ENCODE data around the gene SYNE2. TPM values are rescaled to one million over a fixed set of nuclear protein-coding genes. Genes with fewer than 3 reads are reported as not detected.

SYNE2 gene
- total RNA-seq, 4 donors from 2014 or later, result 212 to 378 (median 285) TPM

DNA sequence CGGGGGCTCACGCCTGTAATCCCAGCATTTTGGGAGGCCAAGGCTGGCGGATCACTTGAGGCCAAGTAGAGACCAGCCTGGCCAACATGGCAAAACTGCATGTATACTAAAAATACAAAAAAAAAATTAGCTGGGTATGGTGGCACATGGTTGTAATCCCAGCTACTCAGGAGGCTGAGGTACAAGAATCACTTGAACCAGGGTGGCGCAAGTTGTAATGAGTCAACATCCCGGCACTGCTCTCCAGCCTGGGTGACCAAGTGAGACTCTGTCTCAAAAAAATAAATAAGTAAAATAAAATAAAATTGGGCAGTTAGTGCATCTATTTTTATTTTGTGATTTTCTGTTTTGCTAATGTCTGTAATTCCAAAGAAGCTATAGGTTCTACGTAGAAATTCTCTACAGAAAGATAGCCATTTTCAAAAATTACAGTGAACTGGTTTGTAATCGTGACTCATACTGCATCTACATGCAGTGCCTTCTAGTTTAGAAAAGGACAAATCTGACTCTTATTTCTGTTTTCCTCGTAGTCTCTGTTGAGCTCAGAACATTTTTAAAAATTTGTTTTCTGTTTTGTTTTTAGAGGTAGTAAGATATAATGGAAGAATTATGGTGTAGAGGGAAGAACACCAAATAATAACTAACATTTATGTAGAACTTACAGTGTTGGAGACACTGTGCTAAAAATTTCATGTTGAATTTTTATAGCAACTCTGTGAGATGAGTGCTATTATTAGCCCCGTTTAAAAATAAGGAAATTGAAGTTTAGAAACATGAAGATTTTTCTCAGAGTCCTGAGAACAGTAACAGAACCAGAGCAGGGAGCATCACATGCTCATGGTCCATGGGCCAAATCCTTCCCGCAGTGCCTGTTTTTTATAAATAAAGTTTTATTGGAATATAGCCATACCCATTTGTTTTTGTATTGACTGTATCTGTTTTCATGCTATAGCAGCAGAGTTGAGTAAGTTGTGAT, 201.2 kb downstream of the SYNE2 start:
- H3K4me1 ChIP-seq, result no peaks in the 10 kb centered on the region
- H3K9me3 ChIP-seq, result no peaks in the 10 kb centered on the region
- H3K27me3 ChIP-seq, result no peaks in the 10 kb centered on the region
- H3K27ac ChIP-seq, result peak overlapping the region in 1 of 4 donors; percentile 3
- H3K36me3 ChIP-seq, result peaks cover 0 to 79% (median 0%) of the 10 kb centered on the region in 3 donors
- no peak for TF ChIP-seq POLR2A (IDR thresholded peaks at IDR 0.05)
- no peak for TF ChIP-seq EP300 (IDR thresholded peaks at IDR 0.05)
- TF ChIP-seq, protein P1, sequence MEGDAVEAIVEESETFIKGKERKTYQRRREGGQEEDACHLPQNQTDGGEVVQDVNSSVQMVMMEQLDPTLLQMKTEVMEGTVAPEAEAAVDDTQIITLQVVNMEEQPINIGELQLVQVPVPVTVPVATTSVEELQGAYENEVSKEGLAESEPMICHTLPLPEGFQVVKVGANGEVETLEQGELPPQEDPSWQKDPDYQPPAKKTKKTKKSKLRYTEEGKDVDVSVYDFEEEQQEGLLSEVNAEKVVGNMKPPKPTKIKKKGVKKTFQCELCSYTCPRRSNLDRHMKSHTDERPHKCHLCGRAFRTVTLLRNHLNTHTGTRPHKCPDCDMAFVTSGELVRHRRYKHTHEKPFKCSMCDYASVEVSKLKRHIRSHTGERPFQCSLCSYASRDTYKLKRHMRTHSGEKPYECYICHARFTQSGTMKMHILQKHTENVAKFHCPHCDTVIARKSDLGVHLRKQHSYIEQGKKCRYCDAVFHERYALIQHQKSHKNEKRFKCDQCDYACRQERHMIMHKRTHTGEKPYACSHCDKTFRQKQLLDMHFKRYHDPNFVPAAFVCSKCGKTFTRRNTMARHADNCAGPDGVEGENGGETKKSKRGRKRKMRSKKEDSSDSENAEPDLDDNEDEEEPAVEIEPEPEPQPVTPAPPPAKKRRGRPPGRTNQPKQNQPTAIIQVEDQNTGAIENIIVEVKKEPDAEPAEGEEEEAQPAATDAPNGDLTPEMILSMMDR (IDR thresholded peaks at IDR 0.05), result no peak
- DNase-seq (ENCODE audit: low spot score in 2 of 2), result no peak
- no peak overlapping the region for H3K4me3 ChIP-seq
- 83 to 87% methylated on average over 10 of the region's 10 CpGs for WGBS, 2 donors

DNA sequence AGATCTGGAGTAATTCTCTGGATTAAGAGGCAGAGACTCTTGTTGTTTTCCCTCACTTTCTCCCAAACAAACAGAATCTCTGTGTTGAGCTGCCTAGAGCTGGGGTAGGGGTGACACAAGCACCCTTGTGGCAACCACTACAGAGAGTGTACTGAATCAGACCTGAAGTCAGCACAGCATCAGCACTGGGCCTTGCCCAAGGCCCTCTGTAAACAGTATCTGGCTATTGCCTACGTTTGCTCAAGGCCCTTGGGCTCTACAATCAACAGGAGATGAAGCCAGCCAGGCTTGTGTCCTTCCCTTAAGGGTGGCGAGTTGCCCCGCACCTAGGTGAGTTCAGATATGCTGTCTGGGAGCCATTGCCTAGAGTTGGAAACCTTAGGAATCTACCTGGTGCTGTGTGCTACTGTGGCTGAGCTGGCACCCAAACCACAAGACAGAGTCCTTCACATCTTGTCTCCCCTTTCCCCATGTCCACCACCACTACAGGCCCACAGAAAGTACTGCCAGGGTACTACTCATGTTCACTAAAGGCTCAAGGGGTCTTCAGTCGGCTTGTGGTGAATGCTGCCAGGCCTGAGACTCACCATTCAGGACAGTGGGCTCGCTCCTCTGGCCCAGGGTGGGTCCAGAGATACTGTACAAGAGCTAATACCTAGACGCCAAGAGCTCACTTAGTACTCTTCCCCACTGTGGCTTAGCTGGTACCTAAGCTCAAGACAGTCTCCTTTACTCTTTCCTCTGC, 206.8 kb downstream of the SYNE2 start:
- Histone ChIP-seq H3K36me3 (peaks cover 0 to 54% (median 0%) of the 10 kb centered on the region in 3 donors), H3K4me1 (no peaks in the 10 kb centered on the region), H3K27me3 (no peaks in the 10 kb centered on the region), H3K4me3 (no peak overlapping the region), H3K27ac (no peak overlapping the region), H3K9me3 (no peaks in the 10 kb centered on the region)
- 93 to 97% methylated on average over 5 to 6 of the region's 6 CpGs for WGBS, 2 donors
- TF ChIP-seq, protein P1 (IDR thresholded peaks at IDR 0.05), result no peak
- no peak for TF ChIP-seq POLR2A (IDR thresholded peaks at IDR 0.05)
- no peak for TF ChIP-seq EP300 (IDR thresholded peaks at IDR 0.05)
- no peak for DNase-seq (ENCODE audit: low spot score in 2 of 2)

DNA sequence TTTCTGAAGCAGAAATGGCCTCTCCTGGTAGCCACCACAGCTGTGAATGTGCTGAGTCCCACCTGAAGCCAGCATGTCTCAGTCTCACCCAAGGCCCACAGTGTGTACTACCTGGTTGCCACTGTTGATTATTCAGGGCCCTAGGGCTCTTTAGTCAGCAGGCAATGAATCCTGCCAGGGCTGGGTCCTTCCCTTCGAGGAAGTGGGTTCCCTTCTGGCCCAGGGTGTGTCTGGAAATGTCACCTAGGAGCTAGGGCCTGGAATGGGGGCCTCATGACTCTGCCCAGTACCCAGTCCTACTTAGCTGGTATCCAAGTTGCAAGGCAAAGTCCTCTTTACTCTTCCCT, 207.4 kb downstream of the SYNE2 start:
- H3K27ac ChIP-seq, result no peak overlapping the region
- H3K9me3 ChIP-seq, result no peaks in the 10 kb centered on the region
- WGBS, 2 donors, result 89% methylated on average over 1 of the region's 1 CpG; no CpG with 5 or more reads in 1 of the 2 donors
- no peaks in the 10 kb centered on the region for H3K4me1 ChIP-seq
- no peak overlapping the region for H3K4me3 ChIP-seq
- no peak for TF ChIP-seq EP300 (IDR thresholded peaks at IDR 0.05)
- TF ChIP-seq, protein P1 (IDR thresholded peaks at IDR 0.05), result no peak
- no peak for TF ChIP-seq POLR2A (IDR thresholded peaks at IDR 0.05)
- H3K36me3 ChIP-seq, result peaks cover 0 to 54% (median 0%) of the 10 kb centered on the region in 3 donors
- DNase-seq (ENCODE audit: low spot score in 2 of 2), result no peak
- H3K27me3 ChIP-seq, result no peaks in the 10 kb centered on the region

DNA sequence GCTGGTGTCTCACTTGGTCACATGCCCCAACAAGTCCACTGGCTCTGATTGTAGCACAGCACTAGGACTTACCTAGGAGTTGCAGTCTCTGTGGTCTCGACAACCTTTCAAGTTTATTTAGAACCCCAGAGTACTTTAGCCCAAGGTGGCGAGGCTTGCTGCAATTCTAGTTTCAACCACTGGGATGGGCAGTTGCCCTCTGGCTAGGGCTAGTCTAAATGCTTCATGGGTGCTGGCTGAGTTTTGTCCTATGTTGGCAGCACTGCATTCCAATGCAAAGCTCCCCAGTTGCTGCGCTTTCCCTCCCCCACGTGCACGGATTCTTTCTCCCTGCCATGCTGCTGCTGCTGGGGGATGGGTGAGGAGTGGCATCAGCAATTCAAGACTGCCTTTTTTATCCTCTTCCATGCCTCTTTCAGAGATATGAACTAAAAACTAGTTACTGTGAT, 207.9 kb downstream of the SYNE2 start:
- no peak for TF ChIP-seq POLR2A (IDR thresholded peaks at IDR 0.05)
- TF ChIP-seq EP300 (IDR thresholded peaks at IDR 0.05), result no peak
- TF ChIP-seq, protein P1 (IDR thresholded peaks at IDR 0.05), result peak in 1 of 5 experiments; percentile 24
- 79 to 80% methylated on average over 5 of the region's 5 CpGs for WGBS, 2 donors
- Histone ChIP-seq H3K9me3 (no peaks in the 10 kb centered on the region), H3K27me3 (no peaks in the 10 kb centered on the region), H3K27ac (no peak overlapping the region), H3K4me1 (no peaks in the 10 kb centered on the region), H3K4me3 (no peak overlapping the region), H3K36me3 (peaks cover 0 to 54% (median 0%) of the 10 kb centered on the region in 3 donors)
- DNase-seq (ENCODE audit: low spot score in 2 of 2), result no peak
